HepG2 (cell line): Measurements from ENCODE around the gene SDR42E2. TPM values are rescaled to one million over a fixed set of nuclear protein-coding genes. Genes with fewer than 3 reads are reported as not detected.

Source experiments
- ATAC-seq: fragments of 200-7000 bp; cut with Tn5 transposase; 3 replicates; pipeline ENCODE4 v1.9.1; 2020; ENCODE audit warnings: mild to moderate bottlenecking, moderate library complexity
- BruUV-seq: library from RNA; stranded (reverse); fragments of 400-500 nt; replicated peaks from 2 replicates; lab custom pipeline; 2021; lab: Mats Ljungman, UMichigan
- CTCF ChIA-PET: fragments of 300-600 bp; formaldehyde crosslinking; extraction: SDS; loops from one replicate; lab custom pipeline; 2021; ENCODE audit warnings: low total read pairs, inconsistent platforms, low intra/inter-chr PET ratio; lab: Yijun Ruan, JAX
- POLR2A ChIA-PET: fragments of 350-600 bp; sonication (Branson Sonifier 250); formaldehyde crosslinking; loops from one replicate; lab custom pipeline; 2020; ENCODE audit warnings: antibody characterized with exemption, inconsistent platforms; lab: Yijun Ruan, JAX
- DNase-seq: peaks from one replicate; pipeline ENCODE4 v3.0.0-alpha.2; 2015; ENCODE audit warnings: low spot score
- FAIRE-seq: peaks from 3 replicates; lab custom pipeline; 2011; peaks lifted over from hg19 to GRCh38; lab: Jason Lieb, UNC
- H2AFZ ChIP-seq: one replicate; pipeline ENCODE4 v1.6.1; 2011; ENCODE audit warnings: low read length, inconsistent platforms
- H3K27ac ChIP-seq: fragments of 300-600 bp; 3 replicates; pipeline ENCODE4 v1.8.0; 2011; ENCODE audit warnings: mixed run types, mild to moderate bottlenecking, mixed read lengths, low read length, inconsistent platforms; ENCODE audit not compliant: insufficient read depth; ENCODE audit errors: extremely low read length
- H3K27me3 ChIP-seq, 2 experiments: fragments of 200-600 bp in 1 of 2; 2 replicates in 1 of 2; 3 replicates in 1 of 2; pipeline versions ENCODE4 v1.6.0 to v1.8.0; 2011; ENCODE audit warnings: low read length in 2 of 2, mild to moderate bottlenecking in 2 of 2, moderate library complexity in 2 of 2, inconsistent platforms in 1 of 2; ENCODE audit not compliant: insufficient read depth in 2 of 2, control insufficient read depth in 1 of 2
- H3K36me3 ChIP-seq, 2 experiments: fragments of 200-600 bp in 1 of 2; replicated peaks in 1 of 2; 2 replicates in 1 of 2; 3 replicates in 1 of 2; pipeline versions ENCODE4 v1.5.1 to v1.8.0; 2011; ENCODE audit warnings: low read length in 2 of 2, inconsistent platforms in 1 of 2; ENCODE audit not compliant: insufficient read depth in 2 of 2, control insufficient read depth in 1 of 2
- H3K4me1 ChIP-seq: 2 replicates; pipeline ENCODE4 v1.5.1; 2012; ENCODE audit warnings: low read length, inconsistent platforms; ENCODE audit not compliant: insufficient read depth
- H3K4me2 ChIP-seq: 2 replicates; pipeline ENCODE4 v1.6.0; 2011; ENCODE audit warnings: low read depth, low read length, inconsistent platforms
- H3K4me3 ChIP-seq, 3 experiments: fragments of 200-600 bp in 1 of 3; sonication (generic), shearing (Covaris generic) in 1 of 3; replicated peaks in 1 of 3; 2 replicates each; pipeline ENCODE4 v1.5.1; 2011 to 2016; ENCODE audit warnings: low read length in 3 of 3, inconsistent platforms in 2 of 3, low read depth in 2 of 3, mild to moderate bottlenecking in 2 of 3, control low read depth in 1 of 3, mixed read lengths in 1 of 3; ENCODE audit not compliant: insufficient read depth in 1 of 3
- H3K79me2 ChIP-seq: one replicate; pipeline ENCODE4 v1.6.1; 2011; ENCODE audit warnings: low read length, inconsistent platforms; ENCODE audit not compliant: insufficient read depth
- H3K9ac ChIP-seq: 2 replicates; pipeline ENCODE4 v1.6.0; 2011; ENCODE audit warnings: mild to moderate bottlenecking, low read depth, low read length, inconsistent platforms; ENCODE audit not compliant: insufficient read depth
- H3K9me3 ChIP-seq: 2 replicates; pipeline ENCODE4 v1.5.1; 2012; ENCODE audit warnings: mild to moderate bottlenecking, low read length
- H4K20me1 ChIP-seq: 2 replicates; pipeline ENCODE4 v1.6.0; 2011; ENCODE audit warnings: inconsistent platforms, mild to moderate bottlenecking, low read length, moderate library complexity; ENCODE audit not compliant: insufficient read depth
- ISL2 ChIP-seq: sonication (generic); formaldehyde crosslinking; IDR thresholded peaks from 2 replicates; pipeline ENCODE4 v1.5.0; 2020; ENCODE audit warnings: missing genetic modification reagents
- KIAA2018 ChIP-seq: sonication (generic); formaldehyde crosslinking; IDR thresholded peaks from 2 replicates; pipeline ENCODE4 v1.5.0; 2020; ENCODE audit warnings: mild to moderate bottlenecking, missing genetic modification reagents, borderline replicate concordance
- ZNF121 ChIP-seq: sonication (generic); formaldehyde crosslinking; IDR thresholded peaks from 2 replicates; pipeline ENCODE4 v1.5.0; 2020; ENCODE audit warnings: mild to moderate bottlenecking, missing genetic modification reagents
- ZNF280B ChIP-seq: sonication (generic); formaldehyde crosslinking; IDR thresholded peaks from 2 replicates; pipeline ENCODE4 v1.5.0; 2020; ENCODE audit warnings: missing genetic modification reagents, mild to moderate bottlenecking, borderline replicate concordance
- WGBS: methylation state at CpG from one replicate; pipeline ENCODE4 v1.1.6; 2017; ENCODE audit warnings: low lambda C conversion rate; 5-methylcytosine and 5-hydroxymethylcytosine counted together
- in situ Hi-C: cut with HindIII; loops from 2 replicates; pipeline ENCODE4 v1.10.0; 2017; ENCODE audit warnings: low pct_unique_long_range_greater_than_20kb; ENCODE audit not compliant: extremely low pct_ligation_motif_present
- intact Hi-C: fragments of 100-400 bp; cut with micrococcal nuclease; formaldehyde crosslinking; loops from one replicate; pipeline ENCODE4 v1.10.0; 2022; ENCODE audit not compliant: unreplicated experiment
- polyA plus RNA-seq, 8 experiments: library from polyadenylated mRNA; depleted of rRNA in 3 of 8; stranded (reverse) in 7 of 8; unstranded in 1 of 8; fragments of >200 nt; fragmentation: Illumina TruSeq in 4 of 8; extraction: Trizol in 4 of 8; gene quantifications; 2 replicates each; pipeline versions ENCODE4 v1.2.1 to v1.2.3, GENCODE V29; 2011 to 2016; ENCODE audit warnings: low read depth in 4 of 8, missing spikeins in 1 of 8, mixed read lengths in 1 of 8; ENCODE audit not compliant: insufficient read depth in 1 of 8
- total RNA-seq, 5 experiments: library from RNA; depleted of rRNA; stranded (reverse); fragments of >200 nt; fragmentation: Illumina TruSeq; extraction: Trizol; gene quantifications; 2 replicates each; pipeline ENCODE4 v1.2.3, GENCODE V29; 2016; ENCODE audit warnings: low read depth in 1 of 5

Gene SDR42E2
- total and polyA plus RNA-seq, 2 of the 13 experiments (the other 11 are each of a cell fraction or from before 2014, with no cell fraction given): 0.05 to 0.11 TPM

- DNase-seq: no peak
- Histone ChIP-seq H3K9ac (no peak overlapping the region), H3K27me3 (peaks cover 16 to 43% of the 10 kb centered on the region in 2 experiments), H2AFZ (no peak overlapping the region)
- intact Hi-C loops: no loop called here
- TF ChIP-seq ZNF121 (CRISPR knock-in tag): peak; percentile 72
- no peak for TF ChIP-seq ISL2 (CRISPR knock-in tag)
- TF ChIP-seq, all 625 proteins: peak for 1
- no peak overlapping the region for H3K27ac ChIP-seq
- no TSS peak for BruUV-seq
- ATAC-seq (no peak), FAIRE-seq (no peak)
- no peaks in the 10 kb centered on the region for H3K9me3 ChIP-seq
- in situ Hi-C loops: no loop called here
- H3K36me3 ChIP-seq: no peaks in the 10 kb centered on the region
- CTCF ChIA-PET: no interaction called here
- H3K4me1 ChIP-seq: no peaks in the 10 kb centered on the region
- no peak overlapping the region for H3K4me3 ChIP-seq
- H3K79me2 ChIP-seq: no peaks in the 10 kb centered on the region
- POLR2A ChIA-PET: no interaction called here
- no peak overlapping the region for H3K4me2 ChIP-seq
- H4K20me1 ChIP-seq: no peaks in the 10 kb centered on the region
Measured at GRCh38 chr16:22130528-22130927, 31.8 kb upstream of the SDR42E2 start.

GRCh38 chr16:22132801-22133200 lies 29.5 kb upstream of the SDR42E2 start:
- H3K79me2 ChIP-seq: no peaks in the 10 kb centered on the region
- 38% methylated on average over 10 of the region's 10 CpGs for WGBS
- H3K4me3 ChIP-seq: no peak overlapping the region
- intact Hi-C loops (no loop called here), in situ Hi-C loops (no loop called here)
- DNase-seq: no peak
- H3K27ac ChIP-seq: no peak overlapping the region
- ChIA-PET POLR2A (no interaction called here), CTCF (no interaction called here)
- ATAC-seq: peak; percentile 29; the same call in 2 of the 3 replicates
- H3K36me3 ChIP-seq: no peaks in the 10 kb centered on the region
- no peaks in the 10 kb centered on the region for H4K20me1 ChIP-seq
- H3K9ac ChIP-seq: no peak overlapping the region
- no peak overlapping the region for H2AFZ ChIP-seq
- FAIRE-seq: no peak
- TF ChIP-seq KIAA2018 (CRISPR knock-in tag) (no peak), ZNF280B (CRISPR knock-in tag) (0 out of 2 replicates have a peak, but pooled peaks have one; percentile 1)
- no peaks in the 10 kb centered on the region for H3K9me3 ChIP-seq
- no peaks in the 10 kb centered on the region for H3K4me1 ChIP-seq
- H3K27me3 ChIP-seq: peaks cover 18 to 54% of the 10 kb centered on the region in 2 experiments
- no TSS peak for BruUV-seq
- no peak overlapping the region for H3K4me2 ChIP-seq
